ENCODE measurements around the gene MCC.

DNA sequence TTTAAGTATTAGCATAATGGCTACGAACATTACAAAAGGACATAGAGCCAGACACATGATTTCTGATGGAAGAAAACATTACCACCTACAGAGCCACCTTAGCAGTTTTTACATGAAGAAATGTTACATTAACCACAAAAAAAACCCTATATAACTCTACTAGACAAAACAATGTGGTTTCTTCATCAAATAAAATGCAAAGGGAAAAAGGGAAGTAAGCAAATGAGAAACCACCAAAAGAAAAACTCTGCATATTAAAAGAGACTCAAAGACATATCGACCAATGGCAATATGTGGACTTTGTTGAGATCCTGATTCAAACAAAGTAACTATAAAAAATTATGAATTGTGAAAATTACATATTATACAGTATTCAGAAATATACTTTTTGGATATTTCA lies 186.1 kb downstream of the MCC start:
- TF ChIP-seq, protein P1, sequence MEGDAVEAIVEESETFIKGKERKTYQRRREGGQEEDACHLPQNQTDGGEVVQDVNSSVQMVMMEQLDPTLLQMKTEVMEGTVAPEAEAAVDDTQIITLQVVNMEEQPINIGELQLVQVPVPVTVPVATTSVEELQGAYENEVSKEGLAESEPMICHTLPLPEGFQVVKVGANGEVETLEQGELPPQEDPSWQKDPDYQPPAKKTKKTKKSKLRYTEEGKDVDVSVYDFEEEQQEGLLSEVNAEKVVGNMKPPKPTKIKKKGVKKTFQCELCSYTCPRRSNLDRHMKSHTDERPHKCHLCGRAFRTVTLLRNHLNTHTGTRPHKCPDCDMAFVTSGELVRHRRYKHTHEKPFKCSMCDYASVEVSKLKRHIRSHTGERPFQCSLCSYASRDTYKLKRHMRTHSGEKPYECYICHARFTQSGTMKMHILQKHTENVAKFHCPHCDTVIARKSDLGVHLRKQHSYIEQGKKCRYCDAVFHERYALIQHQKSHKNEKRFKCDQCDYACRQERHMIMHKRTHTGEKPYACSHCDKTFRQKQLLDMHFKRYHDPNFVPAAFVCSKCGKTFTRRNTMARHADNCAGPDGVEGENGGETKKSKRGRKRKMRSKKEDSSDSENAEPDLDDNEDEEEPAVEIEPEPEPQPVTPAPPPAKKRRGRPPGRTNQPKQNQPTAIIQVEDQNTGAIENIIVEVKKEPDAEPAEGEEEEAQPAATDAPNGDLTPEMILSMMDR (IDR thresholded peaks at IDR 0.05), result no peak
- no peak for TF ChIP-seq POLR2A (IDR thresholded peaks at IDR 0.05)

Data from ovary (tissue), 3 donors.